Ishikawa (cell line): ENCODE data around the gene WDR86.

Source experiments
- CREB1 ChIP-seq: IDR thresholded peaks from 2 replicates; pipeline ENCODE4 v1.6.1; 2012; ENCODE audit warnings: low read depth
- EGR1 ChIP-seq: IDR thresholded peaks from 2 replicates; pipeline ENCODE4 v1.6.1; 2012
- FOXM1 ChIP-seq: IDR thresholded peaks from 2 replicates; pipeline ENCODE4 v1.6.1; 2012; ENCODE audit warnings: low read depth, borderline replicate concordance
- MAX ChIP-seq: IDR thresholded peaks from 2 replicates; pipeline ENCODE4 v1.6.1; 2012
- TCF12 ChIP-seq: IDR thresholded peaks from 2 replicates; pipeline ENCODE4 v1.6.1; 2012; ENCODE audit warnings: low read depth

- TF ChIP-seq CREB1 (no peak), FOXM1 (no peak), EGR1 (no peak), TCF12 (no peak), MAX (no peak)
Measured at GRCh38 chr7:151429237-151429559, 19.4 kb upstream of the WDR86 start.
